ENCODE data around the gene ABCF1. TPM values are rescaled to one million over a fixed set of nuclear protein-coding genes. Genes with fewer than 3 reads are reported as not detected.

ABCF1 gene
- total and polyA plus RNA-seq, 4 donors: 20.4 to 33.9 (median 26.1) TPM

DNA sequence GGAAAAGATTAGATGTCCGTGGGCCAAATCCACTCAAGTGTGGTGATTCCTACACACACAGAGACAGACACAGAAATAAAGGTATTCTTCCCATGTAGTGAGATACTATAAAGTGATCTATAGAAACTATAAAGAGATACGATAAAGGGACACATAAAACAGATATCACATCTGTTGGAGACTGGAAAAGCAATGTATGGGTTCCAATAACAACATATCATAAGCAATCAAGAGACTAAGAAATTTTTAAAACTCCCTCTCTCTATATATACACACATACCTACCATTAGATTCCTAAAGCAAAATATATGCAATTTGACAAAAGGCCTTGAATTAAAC lies 40.6 kb downstream of the ABCF1 start:
- DNase-seq (ENCODE audit: low spot score): no peak
- H3K27me3 ChIP-seq (ENCODE audit: control insufficient read depth in 4 of 4, insufficient read depth in 4 of 4, low read length in 3 of 4): no peaks in the 10 kb centered on the region
- WGBS: 77% methylated on average over 2 of the region's 2 CpGs
- H3K27ac ChIP-seq (ENCODE audit: low read depth in 1 of 2, low read length in 2 of 2): no peak overlapping the region
- H3K9me3 ChIP-seq (ENCODE audit: control insufficient read depth in 4 of 4, low read length in 3 of 4): no peaks in the 10 kb centered on the region
- no peak overlapping the region for H3K4me3 ChIP-seq (ENCODE audit: low read depth in 1 of 3, low read length in 3 of 3)
- H3K36me3 ChIP-seq (ENCODE audit: control insufficient read depth in 4 of 4, insufficient read depth in 3 of 4, low read depth in 1 of 4, low read length in 3 of 4): peaks cover 10 to 29% (median 26%) of the 10 kb centered on the region in 4 donors
- no peak overlapping the region for H3K9ac ChIP-seq (ENCODE audit: low read depth in 1 of 2, low read length in 2 of 2)
- H3K4me1 ChIP-seq (ENCODE audit: control insufficient read depth in 4 of 4, insufficient read depth in 4 of 4, low read length in 3 of 4): peaks cover 2 to 23% (median 7%) of the 10 kb centered on the region in 4 donors
- TF ChIP-seq JUND (IDR thresholded peaks at IDR 0.05) (no peak), CTCF (IDR thresholded peaks at IDR 0.05; ENCODE audit: low read depth, low read length, missing input control) (no peak), EGR1 (IDR thresholded peaks at IDR 0.05; ENCODE audit: low read depth in 2 of 2) (no peak), FOXA1 (IDR thresholded peaks at IDR 0.05) (no peak), FOXA2 (IDR thresholded peaks at IDR 0.05) (no peak), REST (IDR thresholded peaks at IDR 0.05) (no peak), RAD21 (IDR thresholded peaks at IDR 0.05) (no peak), ZBTB33 (IDR thresholded peaks at IDR 0.05) (no peak), YY1 (IDR thresholded peaks at IDR 0.05) (no peak), NR2F2 (IDR thresholded peaks at IDR 0.05) (no peak), HNF4G (IDR thresholded peaks at IDR 0.05) (no peak), RXRA (IDR thresholded peaks at IDR 0.05) (no peak), GABPA (IDR thresholded peaks at IDR 0.05 in 1 of 2, conservative IDR thresholded peaks at IDR 0.05 in 1 of 2) (no peak), SP1 (IDR thresholded peaks at IDR 0.05) (no peak), HNF4A (conservative IDR thresholded peaks at IDR 0.05) (no peak), TAF1 (conservative IDR thresholded peaks at IDR 0.05) (no peak)
- TF ChIP-seq, protein P1, sequence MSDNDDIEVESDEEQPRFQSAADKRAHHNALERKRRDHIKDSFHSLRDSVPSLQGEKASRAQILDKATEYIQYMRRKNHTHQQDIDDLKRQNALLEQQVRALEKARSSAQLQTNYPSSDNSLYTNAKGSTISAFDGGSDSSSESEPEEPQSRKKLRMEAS (IDR thresholded peaks at IDR 0.05): no peak
- TF ChIP-seq, protein P2, sequence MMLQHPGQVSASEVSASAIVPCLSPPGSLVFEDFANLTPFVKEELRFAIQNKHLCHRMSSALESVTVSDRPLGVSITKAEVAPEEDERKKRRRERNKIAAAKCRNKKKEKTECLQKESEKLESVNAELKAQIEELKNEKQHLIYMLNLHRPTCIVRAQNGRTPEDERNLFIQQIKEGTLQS (IDR thresholded peaks at IDR 0.05): no peak

Measured in liver (tissue), 9 donors.